ENCODE measurements around the gene ATAD2B.

ATAD2B gene

DNA sequence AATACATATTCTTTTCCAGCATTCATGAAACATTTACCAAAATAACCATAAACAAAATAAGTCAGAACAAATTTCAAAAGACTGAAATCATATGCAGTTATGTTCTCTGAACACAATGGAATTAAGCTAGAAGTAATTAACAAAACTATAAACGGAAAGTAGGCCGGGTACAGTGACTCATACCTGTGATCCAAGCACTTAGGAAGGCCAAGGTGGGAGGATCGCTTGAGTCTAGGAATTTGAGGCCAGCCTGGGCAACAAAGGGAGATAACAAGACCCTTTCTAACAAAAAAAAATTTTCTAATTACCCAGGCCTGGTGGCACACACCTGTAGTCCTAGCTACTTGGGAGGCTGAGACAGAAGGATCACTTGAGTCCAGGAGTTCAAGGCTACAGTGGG is 14.9 kb downstream of the ATAD2B start:
- DNase-seq = peak; percentile 12

DNA sequence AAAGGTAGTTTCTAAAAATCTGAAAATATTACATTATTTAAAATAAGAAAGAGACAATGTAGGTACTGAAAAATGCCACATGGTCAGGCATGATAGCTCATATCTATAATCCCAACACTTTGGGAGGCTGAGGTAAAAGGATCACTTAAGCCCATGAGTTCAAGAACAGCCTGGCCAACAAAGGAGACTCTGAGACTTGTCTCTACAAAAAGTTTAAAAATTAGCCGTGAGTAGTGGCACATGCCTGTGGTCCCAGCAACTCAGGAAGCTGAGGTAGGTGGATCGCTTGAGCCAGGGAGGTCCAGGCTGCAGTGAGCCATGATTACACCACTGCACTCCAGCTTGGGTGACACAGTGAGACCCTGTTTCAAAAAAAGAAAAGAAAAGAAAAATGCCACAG is 21.8 kb downstream of the ATAD2B start:
- DNase-seq = peak; percentile 35

DNA sequence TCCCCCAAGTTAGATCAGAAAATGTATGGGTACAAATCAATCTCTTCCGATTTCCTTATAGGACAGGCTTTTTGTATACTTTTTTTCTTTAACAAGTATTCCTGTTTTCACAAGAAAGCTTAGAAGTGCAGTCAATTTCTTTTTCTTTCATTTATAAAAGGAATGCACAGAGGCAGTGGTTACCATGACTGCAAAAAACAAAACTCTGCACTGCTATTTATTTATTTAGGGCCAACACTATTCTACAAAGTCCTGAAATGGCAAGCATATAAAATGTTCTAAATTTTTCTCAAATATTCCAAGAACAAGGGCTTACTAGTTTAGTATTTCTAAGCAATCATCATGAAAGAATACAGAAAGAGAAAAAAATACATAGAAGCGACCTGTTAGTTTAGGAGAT is 22.2 kb downstream of the ATAD2B start:
- peak; percentile 66 for DNase-seq

DNA sequence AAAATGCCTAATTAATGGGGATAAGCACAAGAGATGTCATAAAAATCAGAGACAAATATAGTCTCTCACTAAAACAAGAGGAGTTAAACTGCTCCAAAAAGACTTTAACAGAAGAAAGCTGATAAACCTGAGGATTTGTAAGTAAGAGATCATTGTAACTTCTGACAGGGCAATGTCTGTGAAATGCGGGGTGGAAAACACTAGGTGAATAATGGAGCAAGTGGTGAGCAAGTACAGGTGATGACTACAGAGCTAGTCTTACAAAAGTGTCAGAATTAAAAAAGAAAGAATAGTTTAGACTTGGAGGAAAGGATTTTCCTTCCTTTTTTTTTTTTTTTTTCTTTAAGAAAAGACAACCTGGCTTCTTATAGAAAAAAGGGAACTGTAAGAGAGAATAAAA is 22.7 kb downstream of the ATAD2B start:
- no peak for DNase-seq

DNA sequence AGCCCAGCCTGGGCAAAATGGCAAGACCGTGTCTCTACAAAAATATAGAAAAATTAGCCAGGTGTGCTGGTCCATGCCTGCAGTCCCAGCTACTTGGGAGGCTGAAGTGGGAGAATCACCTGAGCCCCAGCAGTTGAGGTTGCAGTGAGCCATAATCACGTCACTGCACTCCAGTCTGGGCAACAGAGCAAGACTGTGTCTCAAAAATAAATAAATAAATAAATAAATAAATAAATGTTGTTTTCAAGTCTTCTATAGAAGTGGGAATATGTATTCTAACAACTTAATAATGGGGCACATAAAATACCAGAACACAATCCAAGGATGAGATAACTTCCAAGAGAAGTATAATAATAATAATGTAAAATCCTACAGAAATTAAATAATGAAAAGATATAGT is 23.9 kb downstream of the ATAD2B start:
- DNase-seq = no peak

DNA sequence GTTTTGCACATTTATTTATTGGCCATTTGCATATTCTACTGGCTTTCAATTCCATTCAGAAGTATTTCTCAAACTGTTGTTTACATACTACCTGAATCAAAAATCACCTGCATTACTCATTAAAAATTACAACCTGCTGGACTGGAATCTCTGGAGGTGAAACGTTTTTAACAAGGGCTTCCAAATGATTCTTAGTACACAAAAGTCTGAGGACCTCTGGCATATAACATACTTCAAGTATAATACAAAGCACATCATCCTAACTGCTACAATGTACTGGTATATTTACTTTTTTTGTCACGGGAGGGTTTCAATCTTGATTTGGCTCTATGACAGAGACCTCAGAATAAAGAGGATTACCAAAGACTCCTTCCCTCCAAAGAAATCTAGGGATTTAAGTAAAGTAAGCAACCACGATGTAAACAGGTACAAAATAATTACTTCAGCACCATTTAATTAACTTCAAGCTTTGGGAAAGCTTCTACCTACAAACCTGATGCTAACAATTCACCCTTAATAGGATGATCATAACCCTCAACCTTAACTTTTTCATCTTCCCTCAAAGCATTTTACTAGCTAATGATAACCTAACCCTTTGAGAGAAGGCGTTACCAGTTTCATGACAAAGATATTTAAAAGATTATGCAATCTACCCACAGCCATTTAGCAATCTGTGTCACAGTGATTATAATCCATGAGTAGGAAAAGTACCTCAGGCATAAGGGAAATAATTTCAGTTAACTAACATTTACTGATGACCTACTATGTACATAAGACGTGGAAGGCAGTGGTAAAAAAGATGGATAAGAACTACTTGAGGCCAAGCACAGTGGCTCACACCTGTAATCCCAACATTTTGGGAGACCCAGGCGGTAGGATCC is 24.7 kb downstream of the ATAD2B start:
- DNase-seq = no peak

DNA sequence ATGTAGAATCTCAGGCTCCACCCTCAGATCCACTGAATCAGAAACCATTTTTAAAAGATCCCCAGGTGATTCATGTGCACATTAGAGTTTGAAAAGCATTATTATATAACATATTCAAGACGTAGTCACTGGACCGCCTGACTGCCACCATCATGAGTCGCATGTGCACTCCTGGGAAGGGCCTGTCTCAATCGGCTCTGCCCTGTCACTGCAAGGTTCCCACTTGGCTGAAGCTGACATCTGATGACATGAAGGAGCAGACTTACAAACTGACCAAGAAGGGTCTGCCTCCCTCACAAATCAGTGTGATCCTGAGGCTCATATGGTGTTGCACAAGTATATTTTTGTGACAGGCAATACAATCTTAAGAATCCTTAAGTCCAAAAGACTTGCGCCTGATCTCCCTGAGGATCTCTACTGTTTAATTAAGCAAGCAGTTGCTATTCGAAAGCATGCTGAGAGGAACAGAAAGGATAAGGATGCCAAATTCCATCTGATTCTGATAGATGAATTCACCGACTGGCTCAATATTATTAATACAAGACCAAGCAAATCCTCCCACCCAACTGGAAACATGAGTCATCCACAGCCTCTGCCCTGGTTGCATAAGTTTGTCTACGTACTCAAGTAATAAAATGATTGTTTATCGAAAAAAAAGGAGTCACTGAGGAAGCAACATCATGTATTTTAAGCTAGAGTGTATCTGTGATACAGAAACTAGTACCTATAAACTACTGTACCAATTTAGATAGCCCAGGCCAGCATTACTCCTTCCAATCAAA is 26.2 kb downstream of the ATAD2B start:
- peak; percentile 70 for DNase-seq

DNA sequence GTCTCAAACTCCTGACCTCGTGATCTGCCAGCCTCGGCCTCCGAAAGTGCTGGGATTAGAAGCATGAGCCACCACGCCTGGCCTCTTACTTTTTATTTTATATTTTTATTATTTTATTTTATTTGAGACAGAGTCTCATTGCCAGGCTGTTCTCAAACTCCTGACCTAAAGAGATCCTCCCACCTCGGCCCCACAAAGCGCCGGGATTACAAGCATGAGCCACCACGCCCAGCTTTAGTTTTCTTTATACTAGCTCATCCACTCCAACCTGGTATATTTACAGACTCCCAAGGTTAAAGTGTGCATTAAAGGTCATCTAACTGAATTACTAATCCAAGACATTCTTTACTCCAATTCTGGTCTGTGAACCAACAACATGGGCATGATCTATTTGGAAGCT is 26.8 kb downstream of the ATAD2B start:
- DNase-seq = no peak

DNA sequence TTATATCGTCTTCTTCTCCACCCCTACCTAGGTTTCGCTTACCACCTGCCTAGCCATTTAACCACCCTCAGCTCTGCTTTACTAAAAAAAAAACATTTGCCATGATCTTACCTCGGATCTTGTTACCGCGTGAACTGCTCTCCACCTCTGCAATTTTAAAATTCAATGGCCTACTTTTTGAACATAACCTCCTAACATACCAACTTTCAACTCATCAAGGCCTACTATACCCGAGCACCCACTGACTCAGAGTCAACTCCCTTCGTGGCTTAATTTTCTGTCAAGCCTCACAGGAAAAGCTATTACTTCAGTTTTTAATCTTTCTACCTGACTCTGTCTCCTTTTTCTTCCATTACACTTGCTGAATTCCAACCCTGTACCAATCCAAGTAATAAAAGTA is 55.7 kb downstream of the ATAD2B start:
- no peak for DNase-seq

DNA sequence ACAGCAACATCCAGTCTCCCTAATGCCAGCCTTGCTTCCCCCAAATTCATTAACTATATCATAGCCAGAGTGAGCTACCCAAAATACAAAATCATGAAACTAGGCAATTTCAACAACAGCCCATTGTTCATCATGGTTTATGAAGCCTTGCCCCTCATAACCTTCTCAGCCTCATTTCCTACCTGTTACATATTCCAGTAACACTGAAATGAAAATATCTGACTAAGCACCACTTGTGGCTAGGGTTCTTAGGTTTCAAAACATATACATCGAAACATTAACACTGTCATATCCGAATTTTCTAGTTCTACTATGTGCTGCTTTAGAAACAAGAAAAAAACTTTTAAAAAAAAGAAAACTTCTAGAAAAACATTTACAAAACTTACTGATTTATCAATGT is 59.5 kb downstream of the ATAD2B start:
- DNase-seq = no peak

DNA sequence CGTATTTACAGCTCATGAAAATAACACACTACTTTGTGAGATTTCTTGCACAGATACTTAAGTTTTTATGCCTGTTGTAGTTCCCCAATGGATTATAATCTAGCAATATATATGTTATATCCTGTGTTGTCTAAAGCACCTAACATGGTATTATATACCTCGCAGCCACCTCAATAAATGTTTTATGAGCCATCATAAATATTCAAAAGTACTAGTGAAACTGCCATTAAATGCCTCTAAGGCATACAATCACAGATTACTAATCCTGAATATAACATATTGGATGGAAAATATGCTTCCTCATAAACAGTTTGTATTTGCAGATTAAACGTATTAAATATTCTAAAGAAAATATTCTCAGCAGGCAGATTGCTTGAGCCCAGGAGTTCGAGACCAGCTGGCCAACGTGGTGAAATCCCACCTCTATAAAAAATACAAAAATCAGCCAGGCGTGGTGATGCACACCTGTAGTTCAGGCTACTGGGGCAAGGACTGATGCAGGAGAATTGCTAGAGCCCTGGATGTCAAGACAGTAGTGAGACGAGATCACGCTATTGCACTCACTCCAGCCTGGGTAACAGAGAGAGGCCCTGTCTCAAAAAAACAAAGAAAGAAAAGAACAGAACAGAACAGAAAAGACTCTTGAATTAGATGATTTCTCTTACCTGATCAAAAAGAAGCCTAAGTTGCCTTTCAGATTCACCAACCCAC is 64.1 kb downstream of the ATAD2B start:
- no peak for DNase-seq

DNA sequence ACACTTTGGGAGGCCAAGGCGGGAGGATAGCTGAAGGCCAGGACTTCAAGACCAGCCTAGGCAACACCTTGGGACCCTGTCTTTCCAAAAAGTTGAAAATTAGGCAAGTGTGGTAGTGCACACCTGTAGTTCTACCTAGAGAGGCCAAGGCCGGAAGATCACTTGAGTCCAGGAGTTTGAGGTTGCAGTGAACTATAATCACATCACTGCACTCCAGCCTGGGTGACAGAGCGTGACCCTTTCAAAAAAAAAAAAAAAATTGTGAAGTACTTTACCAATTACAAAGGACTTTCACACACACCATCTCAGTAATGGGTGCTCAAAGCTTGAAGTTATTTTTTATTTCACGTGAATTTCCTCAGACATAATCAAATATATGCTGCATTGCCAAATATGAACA is 65.0 kb downstream of the ATAD2B start:
- no peak for DNase-seq

DNA sequence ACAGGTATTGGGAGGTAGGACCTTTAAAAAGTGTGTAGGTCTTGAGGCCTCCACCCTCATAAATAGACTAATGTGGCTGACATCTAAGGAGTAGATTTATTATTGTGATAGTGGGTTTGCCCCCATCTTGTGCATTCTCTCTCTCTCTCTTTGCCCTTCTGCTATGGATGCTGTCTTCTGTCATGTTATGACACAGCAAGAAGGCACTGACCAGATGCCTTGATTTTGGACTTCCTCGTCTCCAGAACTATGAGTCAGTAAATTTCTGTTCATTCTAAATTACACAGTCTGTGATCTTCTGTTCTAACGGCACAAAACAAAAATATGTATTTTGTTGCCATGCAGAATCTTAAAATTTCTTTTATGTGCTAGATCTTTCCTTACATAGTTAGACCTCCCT is 66.9 kb downstream of the ATAD2B start:
- peak; percentile 3 for DNase-seq

DNA sequence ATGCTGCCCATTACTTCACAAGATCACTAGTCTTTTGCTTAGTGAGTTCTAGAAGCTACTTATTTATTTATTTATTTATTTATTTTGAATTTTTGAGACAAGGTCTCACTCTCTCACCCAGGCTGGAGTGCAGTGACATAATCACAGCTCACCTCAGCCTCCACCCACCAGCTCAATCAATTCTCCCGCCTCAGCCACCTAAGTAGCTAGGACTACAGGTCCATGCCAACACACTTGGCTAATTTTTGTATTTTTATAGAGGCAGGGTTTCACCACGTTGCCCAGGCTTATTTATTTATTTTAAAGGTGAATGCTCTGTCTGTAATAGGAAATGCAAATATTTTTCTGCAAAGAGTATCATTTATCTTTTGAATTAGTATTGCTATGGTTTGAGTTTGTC is 67.7 kb downstream of the ATAD2B start:
- DNase-seq = no peak

DNA sequence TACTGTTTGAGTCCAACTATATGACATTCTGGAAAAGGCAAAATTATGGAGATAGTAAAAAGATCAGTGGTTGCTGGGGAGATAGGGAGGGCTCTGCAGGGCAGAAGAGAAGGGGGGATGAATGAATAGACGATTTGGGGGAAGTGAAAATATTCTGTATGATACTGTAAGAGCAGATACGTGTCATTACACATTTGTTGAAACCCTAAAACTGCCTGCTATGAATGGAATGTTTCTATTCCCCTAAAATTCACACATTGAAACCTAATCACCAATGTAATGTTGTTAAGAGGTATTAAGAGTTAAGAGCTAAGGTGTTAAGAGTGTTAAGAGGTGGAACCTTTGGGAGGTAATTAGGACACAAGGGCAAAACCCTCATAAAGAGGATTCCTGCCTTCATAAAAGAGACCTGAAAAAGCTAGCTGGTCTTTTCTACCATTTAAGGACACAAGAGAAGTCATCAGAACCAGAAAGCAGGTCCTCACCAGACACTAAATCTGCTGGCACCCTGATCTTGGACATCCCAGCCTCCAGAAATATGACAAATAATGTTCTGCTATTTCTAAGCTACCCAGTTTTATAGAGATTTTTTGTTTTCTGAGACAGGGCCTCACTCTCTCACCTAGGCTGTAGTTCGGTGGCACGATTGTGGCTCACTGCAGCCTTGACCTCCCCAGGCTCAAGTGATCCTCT is 76.2 kb downstream of the ATAD2B start:
- DNase-seq = no peak

DNA sequence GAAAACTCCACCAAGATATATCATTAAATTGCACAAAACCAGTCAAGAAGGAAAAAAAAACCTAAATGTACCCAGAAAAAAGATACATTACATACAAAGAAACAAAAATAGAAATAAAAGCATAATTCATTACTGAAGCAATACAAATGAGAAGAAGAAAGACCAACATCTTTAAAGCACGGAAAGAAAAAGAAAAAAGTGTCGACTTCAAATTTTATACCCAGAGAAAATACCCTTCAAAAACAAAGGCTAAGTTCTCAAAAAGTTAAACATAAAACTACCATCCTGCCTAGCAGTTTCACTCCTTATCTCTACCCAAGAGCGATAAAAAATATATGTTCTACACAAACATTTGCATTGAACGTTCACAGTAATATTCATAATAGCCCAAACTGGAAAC is 82.0 kb downstream of the ATAD2B start:
- DNase-seq = no peak

DNA sequence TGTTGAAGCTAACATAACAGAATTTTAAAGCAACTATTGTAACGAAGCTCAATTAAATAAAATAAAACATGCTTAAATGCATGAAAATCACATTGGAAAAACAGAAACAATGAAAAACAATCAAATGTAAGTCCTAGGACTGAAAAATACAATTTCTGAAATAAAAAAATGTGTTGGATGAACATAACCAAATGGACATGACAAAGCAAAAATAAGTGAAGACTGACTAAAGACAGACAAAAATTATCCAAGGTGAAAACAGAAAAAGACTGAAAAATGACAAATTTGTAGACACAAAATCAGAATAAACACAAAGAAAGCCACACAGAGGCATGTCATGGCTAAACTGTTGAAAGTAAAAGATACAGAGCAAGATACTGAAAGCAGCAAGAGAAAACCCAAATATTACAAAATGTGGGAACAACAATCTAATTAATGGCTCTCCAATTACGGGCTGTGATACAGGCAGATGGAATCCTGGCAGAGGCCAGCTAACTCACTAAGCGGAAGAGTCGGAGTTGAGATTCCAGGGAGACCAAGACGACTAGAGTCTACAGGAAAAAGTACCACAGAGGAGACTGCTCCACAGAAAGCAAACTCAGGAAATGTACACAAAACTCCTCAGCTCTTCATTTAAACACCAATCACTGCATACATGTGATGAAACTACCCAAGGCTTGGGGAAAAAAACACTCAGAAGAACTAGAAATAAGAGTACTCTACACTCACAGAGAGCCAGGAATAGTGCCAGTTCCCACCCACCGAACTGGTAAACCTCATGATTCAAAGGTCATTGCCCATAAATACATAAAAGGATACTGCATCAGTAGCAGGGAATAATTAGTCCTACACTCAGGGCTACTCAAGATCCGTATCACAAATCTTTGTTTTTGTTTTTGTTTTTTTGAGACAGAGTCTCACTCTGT is 83.6 kb downstream of the ATAD2B start:
- peak; percentile 16 for DNase-seq

DNA sequence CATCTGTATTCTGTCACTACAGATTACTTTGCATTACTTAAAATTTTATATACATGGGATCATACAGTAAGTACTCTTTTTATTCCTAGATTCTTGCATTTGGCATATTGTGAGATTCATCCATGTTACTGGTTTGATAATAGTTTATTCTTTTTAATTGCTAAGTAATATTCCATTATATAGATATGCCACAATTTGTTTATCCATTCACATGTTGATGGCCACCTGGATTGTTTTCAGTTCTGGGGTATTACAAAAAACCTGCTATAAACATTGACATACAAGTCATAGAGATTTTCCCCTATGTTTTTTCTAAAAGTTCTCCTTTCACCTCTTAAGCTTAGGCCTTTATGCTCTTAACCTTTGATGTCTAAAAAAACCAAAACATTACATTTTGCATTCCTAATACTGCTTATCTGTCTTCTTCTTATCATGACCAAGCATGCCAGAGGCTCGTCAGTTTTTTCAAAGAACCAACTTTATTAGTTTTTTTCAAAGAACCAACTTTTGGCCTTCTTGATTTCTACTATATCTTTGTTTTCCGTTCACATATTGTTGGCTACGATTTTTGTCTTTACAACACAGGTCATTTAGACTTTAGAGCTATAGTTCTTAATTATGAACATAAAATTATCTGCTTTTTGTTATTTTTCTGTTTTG is 86.9 kb downstream of the ATAD2B start:
- no peak for DNase-seq

DNA sequence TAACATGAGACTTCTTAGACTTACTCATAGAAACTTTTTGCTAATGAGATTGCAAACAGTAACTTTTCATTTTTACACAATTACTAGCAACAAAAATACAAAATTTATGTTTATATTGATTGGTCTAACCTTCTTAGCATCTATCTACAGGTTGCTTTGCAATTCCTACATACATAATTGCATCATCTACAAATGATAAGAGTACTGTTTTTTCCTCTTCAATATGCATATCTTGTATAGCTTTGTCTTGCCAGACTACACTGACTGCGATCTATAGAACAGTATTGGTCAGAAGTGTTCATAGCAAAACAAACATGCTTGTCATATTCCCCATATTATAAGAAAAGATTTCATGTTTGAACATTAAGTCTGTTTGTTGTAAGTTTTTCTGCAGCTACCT is 87.9 kb downstream of the ATAD2B start:
- DNase-seq = no peak

DNA sequence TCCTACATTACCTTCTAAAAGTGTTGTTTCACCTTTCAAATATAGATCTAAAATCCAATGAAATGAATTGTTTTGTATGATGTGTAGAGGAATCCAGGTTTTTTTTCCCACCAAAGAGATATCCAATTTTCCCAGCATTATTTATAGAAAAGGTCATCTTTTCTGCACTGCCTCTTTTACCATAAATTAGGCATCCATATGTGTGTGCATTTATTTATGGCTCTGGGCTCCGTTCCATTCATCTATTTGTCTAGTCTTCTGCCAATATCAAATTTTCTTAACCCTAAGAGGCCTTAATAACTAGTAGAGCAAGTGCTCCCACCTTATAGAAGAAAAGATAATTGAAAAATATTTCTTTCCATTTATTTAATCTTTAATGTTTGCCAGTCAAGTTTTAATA is 88.3 kb downstream of the ATAD2B start:
- no peak for DNase-seq

DNA sequence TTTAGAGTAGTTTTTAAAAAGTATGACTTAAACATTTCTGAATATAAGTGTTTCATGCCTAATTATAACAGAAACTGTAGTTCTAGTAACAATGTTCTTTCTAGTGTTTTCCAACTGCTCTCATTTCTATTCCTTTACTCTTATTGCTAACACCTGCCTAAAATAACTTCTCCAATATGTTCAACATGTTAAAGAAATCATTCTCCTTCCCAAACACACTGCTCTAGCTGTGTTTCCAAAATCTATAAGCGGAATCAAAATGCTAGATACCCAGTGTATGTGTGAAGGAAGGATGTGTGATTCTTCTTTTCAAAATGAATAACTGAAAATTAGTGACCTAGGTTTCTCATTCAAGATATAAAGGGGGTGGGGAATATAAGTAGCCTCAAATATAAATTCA is 89.1 kb downstream of the ATAD2B start:
- DNase-seq = no peak

All from fibroblast of skin of back (primary cell).